Kidney capillary endothelial cell (primary cell): Measurements from ENCODE around the gene THRA.

ENCODE experiments used
- DNase-seq: peaks from one replicate; pipeline ENCODE4 v3.0.0-alpha.2; 2018; ENCODE audit warnings: low spot score

The THRA gene

DNA sequence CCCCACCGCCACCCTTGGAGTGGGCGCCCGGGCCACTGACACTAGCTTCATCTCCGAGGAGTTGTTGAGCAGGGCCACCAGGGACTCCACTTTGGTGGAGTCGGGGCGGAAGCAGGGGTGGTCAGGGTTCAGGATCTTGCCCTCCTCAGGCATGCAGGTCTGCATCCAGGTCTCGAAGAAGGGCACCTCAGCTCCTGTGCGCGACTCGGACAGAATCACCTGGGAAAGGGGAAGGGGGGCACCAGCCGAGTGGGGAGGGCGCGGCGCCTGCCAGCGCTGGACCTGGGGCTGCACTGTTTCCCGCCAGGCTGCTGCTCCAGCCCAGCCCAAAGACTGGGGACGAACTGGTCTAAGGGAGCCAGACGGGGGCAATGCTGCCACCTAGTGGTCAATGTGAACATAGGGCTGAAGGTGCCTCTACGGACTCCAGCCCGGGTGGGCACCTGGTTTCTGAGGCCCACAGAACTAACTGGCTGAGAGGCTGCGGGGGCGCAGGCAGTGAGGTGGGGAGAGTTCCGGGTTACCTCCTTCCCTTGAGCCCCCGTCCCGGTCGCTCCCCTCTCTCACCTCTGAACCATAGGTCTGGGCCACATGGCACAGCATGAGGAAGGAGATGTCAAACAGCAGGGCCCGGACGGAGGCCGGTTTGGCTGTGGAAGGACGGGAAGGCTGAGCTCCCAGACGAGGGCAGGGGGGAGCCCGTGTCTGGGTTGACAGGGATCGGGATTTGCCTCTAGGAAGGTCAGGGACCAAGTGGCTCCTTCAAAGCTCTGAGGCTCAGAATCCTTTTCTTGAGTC lies 35.8 kb upstream of the THRA start:
- peak; percentile 77 for DNase-seq

DNA sequence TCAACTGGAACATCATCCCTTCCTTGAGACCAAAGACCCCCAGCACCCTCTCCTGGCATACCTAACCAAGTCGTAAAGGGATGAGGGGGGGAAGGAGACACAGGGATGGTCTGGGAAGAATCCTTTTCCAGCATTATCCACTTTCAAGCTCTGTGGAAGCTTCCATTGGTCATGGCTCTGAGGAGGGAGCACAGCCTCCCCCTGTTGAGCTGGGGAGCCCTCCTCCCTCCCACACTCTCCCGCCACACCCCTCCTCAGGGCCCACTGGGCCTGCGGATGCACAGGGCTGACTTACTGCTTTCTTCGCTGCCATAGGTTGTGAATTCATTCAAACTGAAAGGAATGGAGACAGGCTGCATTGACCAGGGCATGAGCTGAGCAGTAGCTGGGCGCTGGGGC lies 35.2 kb upstream of the THRA start:
- no peak for DNase-seq

DNA sequence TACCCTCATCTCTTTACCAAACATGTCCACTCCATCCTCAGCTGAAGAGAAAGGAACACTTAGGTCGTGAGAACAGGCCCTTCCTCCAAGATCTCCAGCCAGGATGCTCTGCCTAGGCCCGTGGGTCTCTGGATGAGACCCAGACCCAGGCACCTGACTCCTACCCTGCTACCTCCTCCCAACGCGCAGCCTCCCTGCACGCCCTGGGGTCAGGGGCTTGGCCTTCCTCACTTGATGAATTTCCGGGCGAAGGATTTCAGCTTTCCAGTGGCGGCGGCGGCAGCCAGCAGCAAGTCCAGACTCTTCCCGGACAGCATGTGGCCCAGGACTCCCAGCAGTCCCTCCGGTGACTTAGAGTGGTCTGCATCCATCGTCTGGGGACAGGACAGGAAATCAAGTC lies 34.2 kb upstream of the THRA start:
- DNase-seq, result no peak

DNA sequence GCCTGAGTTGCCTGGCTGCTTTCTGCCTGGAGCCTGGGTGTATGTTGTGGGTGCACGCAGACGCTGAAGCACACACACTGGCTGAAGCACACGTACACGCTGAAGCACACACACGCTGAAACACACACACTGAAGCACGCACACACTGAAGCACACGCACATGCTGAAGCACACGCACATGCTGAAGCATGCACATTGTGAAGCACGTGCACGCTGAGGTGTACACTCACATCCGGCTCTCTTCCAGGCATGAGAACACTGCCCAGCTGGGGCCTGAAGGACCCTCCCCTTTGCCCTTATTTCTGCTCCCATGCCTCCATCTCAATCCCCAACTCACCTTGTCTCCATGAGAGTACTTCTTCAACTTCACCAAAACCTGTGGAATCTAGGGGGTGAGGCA lies 31.1 kb upstream of the THRA start:
- DNase-seq, result no peak

DNA sequence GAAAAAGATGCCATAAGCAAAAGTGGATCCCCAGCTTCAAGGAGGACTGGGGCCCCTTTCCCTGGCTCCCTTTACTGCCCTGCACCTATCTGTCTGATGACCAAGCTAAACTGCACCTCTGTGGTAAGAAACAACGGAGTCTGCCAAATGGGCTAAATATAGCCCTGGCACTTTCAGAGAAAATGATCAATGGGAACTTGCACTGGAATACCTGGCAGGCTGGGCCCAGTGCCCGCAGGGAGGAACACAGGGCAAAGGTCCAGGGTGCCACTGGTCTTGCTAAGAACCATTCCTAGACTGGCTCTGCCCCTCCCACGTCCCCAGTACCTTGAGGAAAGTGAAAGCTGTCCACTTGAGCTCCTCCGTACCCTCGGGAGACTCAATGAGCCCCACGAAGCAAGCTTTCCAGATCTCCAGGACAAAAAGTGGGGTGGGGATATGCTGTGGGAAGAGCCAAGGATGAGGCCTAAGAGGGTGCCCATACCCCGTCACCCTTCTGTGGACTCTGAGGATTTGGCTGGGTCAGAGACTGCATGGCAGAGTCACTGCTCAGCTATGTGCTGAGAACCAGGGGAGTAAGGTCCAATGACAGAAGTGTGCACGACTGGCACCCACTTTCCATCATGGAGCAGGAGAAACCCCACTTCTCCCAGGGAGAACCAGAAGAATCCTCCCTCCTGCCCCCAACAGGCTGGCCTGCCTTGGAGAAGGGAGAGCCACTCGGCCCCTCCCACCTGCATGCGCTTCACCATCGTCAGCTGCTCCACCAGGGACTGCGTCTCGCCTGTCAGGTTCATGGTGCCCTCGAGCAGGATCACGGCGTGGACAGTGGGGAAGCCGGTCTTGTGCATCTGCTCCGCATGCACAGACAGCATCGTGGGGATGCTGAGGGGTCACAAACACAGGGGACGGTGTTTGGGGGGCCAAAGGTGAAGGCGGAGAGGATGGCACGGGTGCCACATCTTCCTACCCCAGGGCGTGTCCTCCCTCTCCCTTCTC lies 30.1 kb upstream of the THRA start:
- DNase-seq, result no peak

DNA sequence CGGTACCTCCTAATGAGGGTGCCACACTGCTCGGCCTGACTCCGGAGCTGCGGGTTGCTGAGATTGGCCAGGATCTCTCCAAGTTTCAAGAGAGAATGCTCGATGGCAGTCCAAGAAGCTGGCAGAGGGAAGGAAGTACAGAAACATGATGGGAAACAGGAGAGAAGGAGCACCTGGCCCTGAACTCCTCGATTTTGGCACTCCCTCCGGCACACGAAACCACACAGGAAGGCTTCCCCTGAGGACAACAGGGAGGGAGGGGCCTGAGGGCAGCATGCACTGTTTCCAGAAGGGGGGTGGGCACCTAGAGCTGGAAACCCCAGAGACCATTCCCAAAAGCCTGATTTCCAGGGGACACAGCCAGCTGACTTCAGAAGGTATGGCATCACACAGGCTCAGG lies 29.4 kb upstream of the THRA start:
- DNase-seq, result no peak

DNA sequence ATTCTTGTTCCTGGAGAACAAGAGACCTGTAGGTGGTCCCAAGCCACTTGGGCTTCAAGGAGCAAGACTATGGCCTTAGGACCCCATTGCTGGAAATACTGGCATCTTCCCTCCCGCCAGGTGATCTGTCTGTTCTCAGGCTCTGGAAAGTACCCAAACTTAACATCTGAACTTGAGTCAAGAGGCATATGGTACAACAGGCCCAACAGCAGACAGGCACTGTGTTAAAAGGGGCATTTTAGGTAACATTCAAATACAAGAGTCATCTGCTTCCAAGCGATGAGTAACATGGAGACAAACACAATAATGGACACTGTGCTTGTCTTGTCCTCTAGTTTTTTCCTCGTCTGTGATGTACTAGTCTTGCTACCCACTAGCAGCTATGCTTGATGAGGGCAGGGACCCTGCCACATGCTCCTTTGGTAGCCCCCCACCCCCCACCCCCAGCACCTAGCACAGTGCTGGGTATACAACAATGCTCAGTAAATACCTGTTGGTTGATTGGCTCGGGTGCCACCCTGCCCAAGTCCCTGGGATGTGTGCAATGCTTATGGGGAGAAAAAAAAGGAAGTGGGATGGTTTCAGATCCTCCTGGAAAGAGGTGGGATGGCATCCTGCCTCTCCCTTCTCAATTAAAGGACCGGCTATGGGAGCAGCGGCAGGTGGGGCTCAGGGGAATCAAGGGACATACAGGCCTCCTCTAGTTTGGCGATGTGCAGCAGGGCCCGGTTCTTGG lies 28.2 kb upstream of the THRA start:
- no peak for DNase-seq

DNA sequence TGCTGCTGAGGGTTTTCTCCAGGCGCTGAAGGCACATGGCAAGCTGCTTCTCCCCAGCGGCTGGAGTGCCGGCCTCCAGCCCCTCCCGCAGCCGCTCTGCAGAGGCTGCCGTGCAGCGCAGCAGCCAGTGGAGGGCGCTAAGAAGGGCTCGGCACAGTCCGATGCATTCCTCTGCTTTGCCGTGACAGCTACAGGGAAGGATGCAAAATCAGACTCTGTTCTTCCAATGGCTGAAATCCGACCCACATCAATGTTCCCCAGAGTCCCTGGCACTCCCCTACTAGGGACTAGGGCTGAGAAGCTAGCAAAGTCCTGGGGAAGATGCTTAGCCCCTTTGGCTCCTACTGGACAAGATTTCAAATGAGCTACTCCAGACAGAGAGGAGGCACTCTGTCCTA lies 27.6 kb upstream of the THRA start:
- DNase-seq, result no peak

DNA sequence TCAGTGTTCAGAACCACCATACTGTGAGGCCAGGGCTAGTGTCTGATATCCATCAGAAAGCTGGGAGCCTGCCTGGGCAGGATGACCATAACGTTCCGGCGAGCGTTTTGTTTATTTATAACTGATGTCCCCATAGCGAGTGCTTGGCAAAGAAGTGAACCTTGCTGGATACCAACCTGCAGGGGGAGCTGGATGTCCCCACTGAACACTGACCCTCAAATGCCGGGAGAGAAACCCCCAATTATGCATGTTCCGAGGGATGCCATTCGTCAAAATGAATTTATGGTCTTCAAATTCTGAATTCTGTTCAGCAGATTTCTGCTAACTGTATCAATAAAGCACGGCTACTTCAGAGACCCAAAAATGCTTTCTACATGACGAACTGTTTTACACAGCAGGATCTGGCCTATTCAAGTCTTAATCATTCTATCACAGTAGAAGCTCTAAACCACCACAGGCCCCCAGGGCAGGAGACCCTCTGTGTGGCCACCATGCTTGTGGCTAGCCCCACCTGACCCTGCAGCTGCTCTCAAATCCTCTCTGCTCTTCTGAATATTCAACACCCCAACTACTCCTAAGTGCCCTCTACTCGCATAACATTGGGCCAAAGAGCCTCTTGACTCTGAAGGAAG lies 23.8 kb upstream of the THRA start:
- no peak for DNase-seq

DNA sequence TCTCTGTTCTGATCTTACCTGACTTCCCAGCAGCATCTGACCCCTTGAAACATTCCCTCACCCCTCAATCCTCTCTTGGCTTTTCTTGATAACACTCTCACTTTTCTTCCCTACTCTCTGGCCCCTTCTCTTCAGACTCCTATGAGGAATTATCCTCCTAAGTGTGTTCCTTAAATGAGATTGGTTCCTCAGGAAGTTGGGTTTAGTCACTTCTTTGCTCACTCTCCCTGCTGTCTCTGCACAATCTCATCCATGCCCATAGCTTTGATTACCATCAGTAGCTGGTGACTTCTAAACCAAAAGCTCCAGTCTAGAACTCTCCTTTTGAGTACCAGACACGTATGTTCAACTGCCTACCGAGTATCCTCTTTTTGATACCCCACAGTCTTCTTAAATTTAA lies 21.6 kb upstream of the THRA start:
- DNase-seq, result no peak

DNA sequence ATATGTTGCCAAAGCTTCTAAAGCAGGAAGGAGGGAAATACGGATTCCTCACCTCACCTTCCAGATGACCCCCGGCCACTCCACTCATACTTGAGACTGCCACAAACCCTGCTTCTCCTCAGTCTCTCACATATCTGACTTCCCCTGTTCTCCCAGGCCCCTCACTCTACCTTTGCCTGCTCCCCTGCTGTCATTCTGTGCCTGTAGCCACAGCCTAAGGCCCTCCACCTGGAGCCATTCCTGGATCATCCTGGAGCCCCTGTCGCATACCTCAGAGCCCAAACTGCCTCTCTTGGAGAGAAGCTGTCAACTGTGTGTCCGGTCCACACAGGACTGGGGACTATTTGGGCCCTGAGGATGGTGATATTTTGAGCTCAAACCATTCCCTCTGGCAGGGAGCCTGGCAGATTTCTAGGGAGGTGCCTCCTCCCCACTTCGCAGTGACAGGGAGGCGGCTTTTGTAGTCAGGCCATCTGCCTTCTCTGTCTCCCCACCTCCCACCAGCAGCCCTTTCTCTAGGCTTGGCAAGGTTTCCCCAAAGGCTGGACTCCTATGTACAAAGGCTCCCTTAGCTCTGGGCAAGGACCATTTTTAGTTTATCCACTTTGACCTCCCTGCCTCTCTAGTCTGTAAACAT lies 6.3 kb upstream of the THRA start:
- DNase-seq, result no peak

DNA sequence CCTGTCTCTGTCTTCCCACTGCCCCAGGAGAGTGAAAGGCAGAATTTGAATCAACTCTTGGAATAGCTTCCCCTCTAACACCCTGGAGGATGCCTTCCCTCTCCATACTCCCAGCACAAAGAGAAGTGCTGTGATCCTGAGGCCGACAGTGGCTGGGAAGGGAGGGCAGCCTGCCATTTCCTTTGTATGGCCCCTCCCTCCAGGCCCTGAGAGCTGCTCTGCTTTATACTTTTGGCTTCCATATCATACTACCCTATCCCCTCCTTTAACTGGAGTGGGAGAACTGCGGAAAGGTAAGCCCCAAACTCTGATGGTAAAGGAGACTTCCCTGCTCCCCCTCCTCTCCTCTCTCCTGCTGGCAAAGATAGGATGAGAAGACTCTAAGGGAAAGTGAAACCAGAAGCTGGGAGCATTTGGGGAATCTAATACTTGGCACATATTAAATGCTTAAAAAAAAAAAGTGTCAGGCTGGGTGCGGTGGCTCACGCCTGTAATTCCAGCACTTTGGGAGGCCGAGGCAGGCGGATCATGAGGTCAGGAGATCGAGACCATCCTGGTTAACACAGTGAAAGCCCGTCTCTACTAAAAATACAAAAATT lies 4.5 kb upstream of the THRA start:
- no peak for DNase-seq

DNA sequence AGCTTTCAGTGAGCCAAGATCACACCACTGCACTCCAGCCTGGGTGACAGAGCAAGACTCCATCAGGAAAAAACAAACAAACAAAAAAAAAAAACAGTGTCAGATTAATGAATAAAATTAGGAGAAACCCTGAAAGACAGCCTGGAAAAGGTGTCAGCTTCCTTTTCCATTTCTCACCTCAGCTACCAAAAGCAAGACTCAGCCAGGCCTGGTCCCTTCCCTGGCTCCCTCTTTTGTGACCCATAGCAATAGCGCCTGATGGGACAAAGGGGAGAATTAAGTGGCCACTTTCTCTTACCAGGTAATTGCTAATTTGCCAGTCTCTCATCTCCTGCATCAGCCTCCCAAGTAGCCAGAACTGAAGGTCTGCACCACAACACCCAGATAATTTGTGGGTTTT lies 3.9 kb upstream of the THRA start:
- DNase-seq, result no peak

DNA sequence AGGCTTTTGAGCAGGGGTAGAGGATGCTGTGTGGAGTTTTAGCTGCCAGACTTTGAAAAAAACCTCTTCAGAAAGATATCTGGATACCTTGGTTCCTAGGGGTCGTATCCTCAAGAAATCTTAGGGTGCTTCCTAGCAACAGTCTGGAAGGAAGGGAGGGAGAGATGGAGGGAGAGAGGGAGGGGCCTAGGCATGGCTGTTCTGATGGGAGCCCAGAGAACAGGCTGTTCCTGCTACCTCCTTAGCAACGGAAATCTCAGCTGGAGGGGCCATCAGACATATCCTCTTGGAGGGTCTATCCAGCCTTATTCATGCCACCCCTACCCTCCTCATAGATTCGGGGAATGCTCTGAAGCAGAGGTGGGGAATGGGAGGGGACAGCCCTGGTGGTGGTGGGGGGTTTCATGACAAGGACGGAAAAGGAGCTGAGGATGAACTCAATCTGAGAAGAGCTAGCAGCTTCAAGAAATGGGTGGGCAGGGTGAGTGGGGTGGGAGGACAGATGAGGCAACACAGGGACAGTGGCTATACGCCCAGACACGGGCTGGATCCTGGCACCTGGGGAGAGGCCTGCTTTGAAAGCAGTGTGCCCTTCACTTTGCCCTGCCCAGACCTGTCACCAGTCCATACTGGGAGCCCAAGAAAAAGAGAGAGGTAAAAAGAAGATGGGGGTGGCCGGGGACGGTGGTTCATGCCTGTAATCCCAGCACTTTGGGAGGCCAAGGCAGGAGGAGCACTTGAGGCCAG lies 2.9 kb upstream of the THRA start:
- no peak for DNase-seq

DNA sequence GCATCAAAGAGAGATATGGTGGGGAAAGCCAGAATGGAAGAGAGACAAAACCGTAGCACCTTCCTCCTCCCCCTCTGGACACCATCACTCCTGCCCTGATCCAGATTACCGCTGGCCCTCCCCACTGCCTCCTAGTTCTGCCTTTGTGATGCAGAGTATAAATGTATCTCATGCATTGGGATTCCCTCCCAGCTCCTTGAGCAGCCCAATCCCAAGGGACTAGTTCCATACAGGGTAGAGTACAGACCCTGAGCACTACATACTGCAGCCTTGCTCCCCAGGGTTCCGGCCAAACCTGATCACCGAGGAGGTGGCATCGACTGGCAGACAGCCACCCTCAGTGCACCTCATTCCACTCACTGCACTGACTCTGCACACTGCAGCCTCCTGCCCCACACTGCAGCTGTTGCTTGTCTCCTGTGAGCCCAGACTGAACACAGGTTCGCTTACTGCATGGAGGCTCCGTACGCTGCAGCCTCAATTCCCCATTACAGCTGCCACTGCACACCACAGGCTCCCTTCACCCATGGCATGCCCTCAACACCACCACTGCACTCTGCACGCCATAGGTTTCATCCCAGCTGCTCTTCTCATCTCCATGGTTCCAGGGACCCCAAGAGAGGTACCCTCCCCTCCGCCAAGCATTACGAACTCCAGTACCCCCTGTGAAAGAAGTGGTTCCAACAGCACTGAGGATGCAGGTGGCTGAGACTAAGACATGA lies 1.7 kb upstream of the THRA start:
- no peak for DNase-seq

DNA sequence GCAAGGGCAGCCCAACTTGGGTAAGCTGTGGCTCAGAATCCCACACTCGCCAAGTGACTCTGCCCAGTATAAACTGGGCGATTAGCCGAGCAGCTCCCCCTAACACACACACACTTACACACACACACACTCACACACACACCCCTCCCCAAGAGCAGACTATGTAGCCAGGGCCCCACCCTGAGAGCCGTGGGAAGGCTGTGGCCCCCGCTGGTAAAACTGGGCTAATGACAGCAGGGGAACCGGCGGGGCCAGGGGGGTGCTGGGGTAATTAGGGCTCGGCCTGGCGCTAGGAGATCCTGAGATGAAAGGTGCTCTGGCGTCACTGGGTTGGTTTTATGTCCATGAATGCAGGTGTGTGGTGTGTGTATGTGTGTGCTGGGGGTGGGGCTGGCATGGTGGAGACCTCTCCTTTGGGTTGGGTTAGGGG lies 1.1 kb upstream of the THRA start:
- DNase-seq, result no peak

DNA sequence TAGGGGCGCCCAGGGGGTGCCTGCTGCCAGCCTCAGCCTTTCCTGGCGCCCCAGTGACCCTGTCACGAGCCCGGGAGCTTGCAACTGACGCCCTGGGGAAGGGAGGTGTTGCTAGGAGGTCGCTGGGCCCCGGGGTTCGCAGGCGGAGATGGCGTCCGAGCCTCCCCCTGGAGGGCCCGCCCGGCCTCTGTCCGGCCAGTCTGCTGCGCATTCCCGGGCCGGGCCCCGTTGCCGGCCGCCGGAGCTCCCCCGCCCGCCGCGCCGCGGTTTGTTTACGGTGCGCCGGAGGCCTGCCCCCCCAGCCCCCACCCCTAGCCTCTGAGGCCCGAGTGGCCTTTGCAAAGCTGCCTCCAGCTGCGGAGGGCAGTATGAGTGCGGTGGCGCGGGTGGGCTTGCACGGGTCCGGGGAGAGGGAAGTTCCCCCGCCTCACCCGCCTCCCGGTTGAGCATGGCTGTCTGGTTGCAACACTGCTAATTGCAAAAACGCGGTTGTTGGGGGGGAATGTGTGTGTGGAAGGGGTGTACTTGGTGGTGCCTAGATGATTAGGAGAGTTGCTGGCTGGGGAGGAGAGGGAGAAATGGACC lies 514 bp downstream of the THRA start:
- DNase-seq, result no peak

DNA sequence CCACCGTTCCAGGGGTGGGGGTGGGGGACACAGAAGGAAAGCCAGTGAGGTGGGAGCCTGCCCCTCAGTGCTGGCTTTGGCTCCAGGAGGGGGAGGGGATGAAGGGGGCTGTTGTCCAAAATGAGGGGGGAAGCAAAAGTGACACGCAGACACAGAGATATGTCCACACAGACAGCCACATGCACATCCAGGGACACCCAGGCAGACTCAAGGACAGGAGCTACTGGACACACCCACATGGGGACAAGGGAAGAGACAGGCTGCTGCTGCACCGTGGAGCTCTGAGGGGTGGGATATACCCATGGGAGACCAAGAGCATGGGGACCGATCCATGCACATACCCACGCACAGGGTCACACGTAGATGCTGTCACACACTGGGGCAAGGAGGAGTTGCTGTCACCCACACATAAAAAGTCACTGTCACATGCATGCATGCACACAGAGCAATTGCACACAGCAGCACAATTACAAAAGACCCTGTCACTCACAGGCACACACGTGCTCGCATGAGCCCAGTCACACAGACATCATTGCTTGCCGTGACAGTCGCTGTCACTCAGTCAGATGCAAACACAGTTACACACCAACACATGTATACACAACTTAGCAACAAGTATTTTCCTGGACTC lies 1.3 kb downstream of the THRA start:
- no peak for DNase-seq
